GM13977 (cell line): ENCODE results near the gene FBXO36.

ENCODE experiments used
- DNase-seq: peaks from one replicate; pipeline ENCODE4 v3.0.0; 2012; ENCODE audit warnings: low spot score
- in situ Hi-C: fragments of 300-500 bp; cut with MboI; formaldehyde crosslinking; loops from one replicate; pipeline ENCODE4 v1.12.0; 2022; ENCODE audit warnings: low sequenced_read_pairs, low pct_unique_long_range_greater_than_20kb, mixed read lengths, inconsistent platforms; ENCODE audit not compliant: unreplicated experiment
- TF ChIP-seq, protein P1 (sequence below): IDR thresholded peaks from 2 replicates; pipeline ENCODE4 v1.5.1; 2012; ENCODE audit warnings: mild to moderate bottlenecking, control low read depth; ENCODE audit not compliant: insufficient read depth; ENCODE audit errors: extremely low read depth, missing control alignments

FBXO36 gene

GRCh38 chr2:229922449-229923386 is at the start of gene FBXO36:
FBXO36 (plus strand) TSS chr2:229922503; CDS start chr2:229922514, 11 bp downstream.
- in situ Hi-C loops = no loop called here
- DNase-seq = peak; percentile 88
- TF ChIP-seq, protein P1, sequence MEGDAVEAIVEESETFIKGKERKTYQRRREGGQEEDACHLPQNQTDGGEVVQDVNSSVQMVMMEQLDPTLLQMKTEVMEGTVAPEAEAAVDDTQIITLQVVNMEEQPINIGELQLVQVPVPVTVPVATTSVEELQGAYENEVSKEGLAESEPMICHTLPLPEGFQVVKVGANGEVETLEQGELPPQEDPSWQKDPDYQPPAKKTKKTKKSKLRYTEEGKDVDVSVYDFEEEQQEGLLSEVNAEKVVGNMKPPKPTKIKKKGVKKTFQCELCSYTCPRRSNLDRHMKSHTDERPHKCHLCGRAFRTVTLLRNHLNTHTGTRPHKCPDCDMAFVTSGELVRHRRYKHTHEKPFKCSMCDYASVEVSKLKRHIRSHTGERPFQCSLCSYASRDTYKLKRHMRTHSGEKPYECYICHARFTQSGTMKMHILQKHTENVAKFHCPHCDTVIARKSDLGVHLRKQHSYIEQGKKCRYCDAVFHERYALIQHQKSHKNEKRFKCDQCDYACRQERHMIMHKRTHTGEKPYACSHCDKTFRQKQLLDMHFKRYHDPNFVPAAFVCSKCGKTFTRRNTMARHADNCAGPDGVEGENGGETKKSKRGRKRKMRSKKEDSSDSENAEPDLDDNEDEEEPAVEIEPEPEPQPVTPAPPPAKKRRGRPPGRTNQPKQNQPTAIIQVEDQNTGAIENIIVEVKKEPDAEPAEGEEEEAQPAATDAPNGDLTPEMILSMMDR = no peak

- in situ Hi-C loops = no loop called here
- TF ChIP-seq, protein P1 = no peak
- DNase-seq = no peak
Measured at GRCh38 chr2:229873123-229873581, 49.2 kb upstream of the FBXO36 start.

- TF ChIP-seq, protein P1 = no peak
- in situ Hi-C loops = no loop called here
- DNase-seq = no peak
Measured at GRCh38 chr2:229874647-229875046, 47.7 kb upstream of the FBXO36 start.

DNA sequence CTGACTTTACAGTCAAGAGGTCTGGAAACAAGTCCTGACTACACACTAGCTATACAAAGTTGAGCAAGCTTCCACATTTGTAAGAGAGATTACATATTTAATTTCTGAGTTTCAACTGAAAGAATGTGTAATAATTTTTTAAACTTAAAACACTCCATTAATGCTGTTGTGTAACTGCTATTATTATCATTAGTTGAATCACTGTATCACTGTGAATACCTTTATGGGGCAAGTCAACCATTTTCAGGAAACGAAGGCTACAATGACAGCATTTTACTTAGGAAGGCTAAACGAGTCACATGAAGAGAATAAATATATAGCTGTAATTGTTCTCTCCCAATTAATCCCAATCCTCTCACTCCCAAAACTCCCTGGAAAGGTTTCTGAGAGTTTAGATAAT is 46.8 kb upstream of the FBXO36 start:
- TF ChIP-seq, protein P1 = no peak
- in situ Hi-C loops = no loop called here
- no peak for DNase-seq

DNA sequence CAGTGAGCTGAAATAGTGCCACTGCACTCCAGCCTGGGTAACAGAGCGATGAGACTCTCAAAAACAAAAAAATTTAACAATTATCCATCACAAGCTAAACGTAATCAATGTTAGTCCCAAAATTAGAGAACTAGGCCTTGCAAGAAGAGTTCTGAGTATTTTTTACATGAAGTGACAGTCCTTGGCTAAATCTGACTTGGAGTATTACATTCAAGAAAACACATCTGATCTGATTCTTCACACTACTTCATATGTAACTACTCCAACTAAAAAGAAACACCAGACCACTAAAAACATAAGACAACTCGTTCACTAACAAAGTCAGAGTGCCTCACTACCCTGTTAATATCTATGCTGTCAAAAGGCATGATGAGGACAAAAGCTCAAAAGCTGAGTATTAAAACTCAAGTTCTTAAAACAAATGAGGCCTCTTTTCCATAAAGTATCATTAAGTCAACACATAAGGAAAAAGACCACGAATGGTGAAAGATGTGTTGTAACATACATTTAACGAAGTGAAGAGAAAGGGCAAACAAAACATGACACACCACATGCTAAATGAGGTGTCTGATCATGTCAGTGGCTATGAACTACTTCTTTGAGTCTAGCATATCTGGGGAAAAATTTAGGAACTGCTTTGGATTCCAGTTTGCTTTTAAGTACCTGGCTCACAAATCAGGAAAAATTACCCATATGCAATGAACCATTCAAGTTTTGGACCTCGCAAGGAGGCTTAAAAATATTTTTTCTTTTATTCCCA is 42.9 kb upstream of the FBXO36 start:
- DNase-seq = no peak
- TF ChIP-seq, protein P1 = no peak
- in situ Hi-C loops = no loop called here

- TF ChIP-seq, protein P1 = no peak
- DNase-seq = no peak
- in situ Hi-C loops = no loop called here
Measured at GRCh38 chr2:229880892-229881586, 41.3 kb upstream of the FBXO36 start.
